RWPE1 (cell line): ENCODE data around the gene DRC3.

Source experiments
- CTCF ChIA-PET: fragments of 350-600 bp; sonication (Branson Sonifier 250); formaldehyde crosslinking; extraction: SDS; loops from one replicate; lab custom pipeline; 2021; lab: Yijun Ruan, JAX
- POLR2A ChIA-PET: fragments of 400-600 bp; formaldehyde crosslinking; extraction: SDS; loops from one replicate; lab custom pipeline; 2020; ENCODE audit warnings: antibody characterized with exemption; ENCODE audit not compliant: low non-redundant PET; lab: Yijun Ruan, JAX
- DNase-seq: peaks from one replicate; pipeline ENCODE4 v3.0.0; 2012; ENCODE audit warnings: low spot score
- H3K27ac ChIP-seq: fragments of 450-650 bp; 2 replicates; pipeline ENCODE4 v1.5.1; 2017
- CTCF ChIP-seq: fragments of 450-650 bp; conservative IDR thresholded peaks from 2 replicates; pipeline ENCODE4 v1.5.1; 2017; ENCODE audit warnings: low read depth, mild to moderate bottlenecking

The DRC3 gene

GRCh38 chr17:17944242-17944641 lies 28.4 kb upstream of the DRC3 start:
- H3K27ac ChIP-seq: peak overlapping the region; percentile 82
- no peak for DNase-seq
- CTCF ChIA-PET: no interaction called here
- POLR2A ChIA-PET: no interaction called here
- TF ChIP-seq CTCF: no peak

- DNase-seq: no peak
- CTCF ChIA-PET: no interaction called here
- H3K27ac ChIP-seq: no peak overlapping the region; the same call in 1 of the 2 replicates
- POLR2A ChIA-PET: no interaction called here
- TF ChIP-seq CTCF: no peak
Observed at GRCh38 chr17:17944743-17945142, 27.9 kb upstream of the DRC3 start.

- TF ChIP-seq CTCF: no peak
- DNase-seq: no peak
- peak overlapping the region; percentile 48 for H3K27ac ChIP-seq
- CTCF ChIA-PET: interaction anchor here (0.5 to 0.7 kb wide), 2 partner anchors 22 to 102 kb away, joined by 3 to 4 read pairs; no protein-coding TSS in a partner anchor
- POLR2A ChIA-PET: no interaction called here
Observed at GRCh38 chr17:17946093-17946492, 26.6 kb upstream of the DRC3 start.

GRCh38 chr17:17947309-17947708 lies 25.4 kb upstream of the DRC3 start:
- CTCF ChIA-PET: no interaction called here
- POLR2A ChIA-PET: no interaction called here
- peak overlapping the region; percentile 51 for H3K27ac ChIP-seq
- TF ChIP-seq CTCF: no peak
- no peak for DNase-seq

- no peak for DNase-seq
- TF ChIP-seq CTCF: no peak
- ChIA-PET CTCF (interaction anchor here (0.6 kb wide), 1 partner anchor 25 kb away, joined by 3 read pairs; no protein-coding TSS in a partner anchor), POLR2A (no interaction called here)
- H3K27ac ChIP-seq: peak overlapping the region; percentile 67
Observed at GRCh38 chr17:17947966-17948365, 24.7 kb upstream of the DRC3 start.

- DNase-seq: no peak
- peak overlapping the region; percentile 67 for H3K27ac ChIP-seq
- ChIA-PET POLR2A (no interaction called here), CTCF (no interaction called here)
- TF ChIP-seq CTCF: no peak
Observed at GRCh38 chr17:17950347-17950746, 22.3 kb upstream of the DRC3 start.
